Measurements from ENCODE around the gene CYSLTR2. TPM values are rescaled to one million over a fixed set of nuclear protein-coding genes. Genes with fewer than 3 reads are reported as not detected.

CYSLTR2 gene
- total RNA-seq, 1 experiment from 2014 or later = not detected

- TF ChIP-seq MLX (CRISPR knock-in tag; IDR thresholded peaks at IDR 0.05) = no peak
- no peak for TF ChIP-seq RORB (CRISPR knock-in tag; IDR thresholded peaks at IDR 0.05)
- no peak for TF ChIP-seq ERG (CRISPR knock-in tag; IDR thresholded peaks at IDR 0.05)
- no peak for TF ChIP-seq ZNF263 (CRISPR knock-in tag; IDR thresholded peaks at IDR 0.05; ENCODE audit: low read depth)
- no peak for TF ChIP-seq ARID4B (CRISPR knock-in tag; IDR thresholded peaks at IDR 0.05; ENCODE audit: borderline replicate concordance)
- no peak for TF ChIP-seq ZBTB21 (CRISPR knock-in tag; IDR thresholded peaks at IDR 0.05; ENCODE audit: borderline replicate concordance)
- TF ChIP-seq ZNF671 (CRISPR knock-in tag; IDR thresholded peaks at IDR 0.05) = no peak
- no peak for TF ChIP-seq NR2C2 (CRISPR knock-in tag; IDR thresholded peaks at IDR 0.05)
Measured at GRCh38 chr13:48746821-48747220, 93.1 kb downstream of the CYSLTR2 start (continued).

GRCh38 chr13:48748681-48749080 lies 95.0 kb downstream of the CYSLTR2 start:
- DNase-seq (ENCODE audit: low spot score) (no peak), ATAC-seq (no peak)
- Mint-ChIP-seq H3K9me3 (peaks cover 6% of the 10 kb centered on the region), H3K4me3 (no peak overlapping the region), H3K27ac (no peak overlapping the region), H3K4me1 (peaks cover 7% of the 10 kb centered on the region), H3K27me3 (ENCODE audit: low read depth) (no peaks in the 10 kb centered on the region), H3K36me3 (no peaks in the 10 kb centered on the region)
- POLR2A ChIA-PET = no interaction called here
- CTCF ChIA-PET = interaction anchor here (0.7 kb wide), 1 partner anchor 17 kb away, joined by 3 read pairs; no protein-coding TSS in a partner anchor
- TF ChIP-seq CREB1 (CRISPR knock-in tag; IDR thresholded peaks at IDR 0.05) (no peak), MYBL2 (CRISPR knock-in tag; IDR thresholded peaks at IDR 0.05) (no peak), PREB (CRISPR knock-in tag; IDR thresholded peaks at IDR 0.05; ENCODE audit: borderline replicate concordance) (no peak), SP1 (CRISPR knock-in tag; conservative IDR thresholded peaks at IDR 0.05) (no peak), NFYB (CRISPR knock-in tag; conservative IDR thresholded peaks at IDR 0.05; ENCODE audit: low read depth) (no peak), ZSCAN18 (CRISPR knock-in tag; IDR thresholded peaks at IDR 0.05) (no peak), USF1 (CRISPR knock-in tag; IDR thresholded peaks at IDR 0.05) (no peak), ZMAT4 (CRISPR knock-in tag; IDR thresholded peaks at IDR 0.05) (no peak), FOXP1 (CRISPR knock-in tag; IDR thresholded peaks at IDR 0.05; ENCODE audit: borderline replicate concordance) (no peak), E2F5 (CRISPR knock-in tag; IDR thresholded peaks at IDR 0.05) (no peak), MXD4 (CRISPR knock-in tag; IDR thresholded peaks at IDR 0.05; ENCODE audit: borderline replicate concordance) (no peak), MAX (CRISPR knock-in tag; IDR thresholded peaks at IDR 0.05) (no peak), CDX4 (CRISPR knock-in tag; IDR thresholded peaks at IDR 0.05; ENCODE audit: borderline replicate concordance) (no peak)

All from WTC11 (cell line).